Measurements from ENCODE around the gene CHFR.

GRCh38 chr12:132856581-132856980 lies 30.8 kb downstream of the CHFR start:
- TF ChIP-seq CTCF (conservative IDR thresholded peaks at IDR 0.05; ENCODE audit: low read length) (no peak), EZH2phosphoT487 (IDR thresholded peaks at IDR 0.05; ENCODE audit: borderline replicate concordance, low read depth, low read length) (no peak)
